ENCODE results near the gene LRRC3. TPM values are rescaled to one million over a fixed set of nuclear protein-coding genes. Genes with fewer than 3 reads are reported as not detected.

LRRC3 gene
- total and polyA plus RNA-seq, 2 of the 8 experiments (the other 6 are each of a cell fraction or from before 2014, with no cell fraction given) = 3.1 to 5.4 TPM

- Histone ChIP-seq H3K27me3 (replicated peaks in 1 of 4; ENCODE audit: control insufficient read depth in 3 of 4, extremely low read depth in 1 of 4, insufficient read depth in 3 of 4, low read length in 3 of 4) (no peaks in the 10 kb centered on the region), H3K4ac (replicated peaks; ENCODE audit: insufficient read length, low read depth, low read length) (no peak overlapping the region), H3K9ac (replicated peaks in 1 of 4; ENCODE audit: extremely low read depth in 1 of 4, low read depth in 3 of 4, low read length in 3 of 4) (no peak overlapping the region), H3K4me3 (ENCODE audit: extremely low read depth in 1 of 4, insufficient read depth in 2 of 4, low read depth in 3 of 4, low read length in 4 of 4) (no peak overlapping the region), H2BK15ac (ENCODE audit: low read length) (no peak overlapping the region), H3K9me3 (ENCODE audit: insufficient read depth in 2 of 2, low read depth in 1 of 2, low read length in 1 of 2) (no peaks in the 10 kb centered on the region), H4K91ac (replicated peaks; ENCODE audit: insufficient read length, low read length) (no peak overlapping the region), H4K8ac (ENCODE audit: extremely low read depth, insufficient read depth, low read length) (no peak overlapping the region), H3K56ac (replicated peaks; ENCODE audit: insufficient read length, low read depth, low read length) (no peak overlapping the region), H2AFZ (ENCODE audit: low read length) (no peak overlapping the region), H3K4me2 (ENCODE audit: insufficient read depth in 1 of 2, low read depth in 2 of 2, low read length in 2 of 2) (no peak overlapping the region), H2AK5ac (ENCODE audit: low read depth, low read length) (no peak overlapping the region), H3K18ac (ENCODE audit: extremely low read depth, low read length) (no peak overlapping the region), H4K20me1 (replicated peaks in 1 of 2; ENCODE audit: control insufficient read depth in 1 of 2, insufficient read depth in 2 of 2, low read length in 2 of 2) (peaks cover 0 to 1% of the 10 kb centered on the region in 2 experiments), H2BK120ac (replicated peaks; ENCODE audit: low read depth, low read length) (no peak overlapping the region), H3K14ac (ENCODE audit: insufficient read length) (no peak overlapping the region), H3K23ac (ENCODE audit: insufficient read length) (no peak overlapping the region), H3K27ac (ENCODE audit: low read depth, low read length) (no peak overlapping the region), H2BK5ac (ENCODE audit: low read depth, low read length) (no peak overlapping the region), H2BK12ac (ENCODE audit: low read depth, low read length) (no peak overlapping the region), H3K79me1 (ENCODE audit: low read depth, low read length) (no peaks in the 10 kb centered on the region), H3K79me2 (ENCODE audit: control insufficient read depth in 1 of 2, insufficient read depth in 2 of 2, low read length in 2 of 2) (no peaks in the 10 kb centered on the region), H2BK20ac (ENCODE audit: low read length) (no peak overlapping the region), H4K5ac (ENCODE audit: insufficient read length, low read depth, low read length) (no peak overlapping the region), H3K23me2 (ENCODE audit: low read depth, low read length) (0 out of 2 replicates have a peak, but pooled peaks cover 2% of the 10 kb centered on the region), H3K36me3 (ENCODE audit: control insufficient read depth in 2 of 4, insufficient read depth in 4 of 4, low read length in 3 of 4) (peaks cover 0 to 8% (median 3%) of the 10 kb centered on the region in 4 experiments; a peak in 3 of 8 replicates), H3K4me1 (replicated peaks in 1 of 4; ENCODE audit: control insufficient read depth in 3 of 4, insufficient read depth in 4 of 4, low read length in 3 of 4) (no peaks in the 10 kb centered on the region; a peak in 3 of 7 replicates)
- DNase-seq (ENCODE audit: low read depth in 1 of 2, low spot score in 2 of 2) (no peak), FAIRE-seq (no peak)
- ChIA-PET CTCF (ENCODE audit: partially characterized antibody) (interaction anchor here (1.0 to 1.2 kb wide), 4 partner anchors 198 to 293 kb away, joined by 3 read pairs; no protein-coding TSS in a partner anchor), POLR2A (ENCODE audit: partially characterized antibody) (interaction anchor here (1.2 to 1.9 kb wide), 3 partner anchors 9 to 20 kb away, joined by 3 to 9 read pairs (median 5); no protein-coding TSS in a partner anchor)
- WGBS, 2 experiments (ENCODE audit: extremely low coverage in 1 of 2, insufficient coverage in 1 of 2, insufficient read length in 1 of 2, insufficient replicate concordance in 2 of 2, low coverage in 1 of 2, low lambda C conversion rate in 2 of 2, missing lambda C conversion rate in 1 of 2) = 87% methylated on average over 16 of the region's 16 CpGs; no CpG with 5 or more reads in 1 of the 2 experiments
- TF ChIP-seq KDM5A (IDR thresholded peaks at IDR 0.05; ENCODE audit: low read length) = no peak
- TF ChIP-seq TEAD4 (IDR thresholded peaks at IDR 0.05; ENCODE audit: low read depth, low read length) = no peak
- TF ChIP-seq RAD21 (IDR thresholded peaks at IDR 0.05 in 1 of 2, conservative IDR thresholded peaks at IDR 0.05 in 1 of 2; ENCODE audit: low read depth in 2 of 2, low read length in 2 of 2) = no peak
- no peak for TF ChIP-seq NRF1 (IDR thresholded peaks at IDR 0.05; ENCODE audit: low read depth, low read length)
These were observed 50.5 kb downstream of the LRRC3 start for GRCh38 chr21:44505673-44506278.

Data from H1 (cell line).